OCI-LY3 (cell line): ENCODE measurements around the gene TET1.

Experiments
- H2AFZ ChIP-seq: fragments of 200-600, 300-600 bp; shearing (Covaris generic); 2 replicates; pipeline ENCODE4 v1.6.0; 2014; ENCODE audit warnings: antibody characterized with exemption, low read depth, low read length
- H3K27ac ChIP-seq: fragments of 200-600, 300-600 bp; sonication (generic); 2 replicates; pipeline ENCODE4 v1.5.1; 2014; ENCODE audit warnings: mild to moderate bottlenecking, low read length, moderate library complexity, mixed read lengths
- H3K27me3 ChIP-seq: fragments of 200-600, 300-600 bp; sonication (generic); 2 replicates; pipeline ENCODE4 v1.6.1; 2014; ENCODE audit warnings: low read depth, low read length, mixed read lengths
- H3K36me3 ChIP-seq: fragments of 200-600, 300-600 bp; sonication (generic); replicated peaks from 2 replicates; pipeline ENCODE3; 2014; ENCODE audit warnings: low read depth, low read length, mixed read lengths
- H3K4me1 ChIP-seq: fragments of 300-600, 200-600 bp; sonication (generic); 2 replicates; pipeline ENCODE4 v1.6.1; 2014; ENCODE audit warnings: low read length, mixed read lengths
- H3K4me2 ChIP-seq: fragments of 200-600, 300-600 bp; sonication (generic); 2 replicates; pipeline ENCODE4 v1.6.1; 2014; ENCODE audit warnings: low read length, mixed read lengths
- H3K4me3 ChIP-seq: fragments of 300-600, 200-600 bp; sonication (generic); 2 replicates; pipeline ENCODE4 v1.5.1; 2014; ENCODE audit warnings: antibody characterized with exemption, mild to moderate bottlenecking, low read length, moderate library complexity
- H3K79me2 ChIP-seq: fragments of 300-600, 200-600 bp; shearing (Covaris generic); 2 replicates; pipeline ENCODE4 v1.6.1; 2014; ENCODE audit warnings: mild to moderate bottlenecking, low read length, mixed read lengths
- H3K9ac ChIP-seq: fragments of 300-600, 200-600 bp; shearing (Covaris generic); 2 replicates; pipeline ENCODE4 v1.6.0; 2014; ENCODE audit warnings: mild to moderate bottlenecking, low read length, moderate library complexity
- H3K9me3 ChIP-seq: fragments of 200-600, 300-600 bp; shearing (Covaris generic); 2 replicates; pipeline ENCODE4 v1.6.1; 2014; ENCODE audit warnings: low read length, mixed read lengths; ENCODE audit not compliant: insufficient read depth
- H4K20me1 ChIP-seq: fragments of 200-600, 300-600 bp; sonication (generic); 2 replicates; pipeline ENCODE4 v1.6.1; 2016; ENCODE audit warnings: low read length, mixed read lengths; ENCODE audit not compliant: insufficient read depth
- EZH2phosphoT487 ChIP-seq: fragments of 200-600 bp; shearing (Covaris generic); IDR thresholded peaks from 2 replicates; pipeline ENCODE4 v1.6.1; 2018; ENCODE audit warnings: antibody characterized with exemption, mixed run types, low read depth
- TF ChIP-seq, protein P1 (sequence below): fragments of 200-600, 300-600 bp; sonication (generic); IDR thresholded peaks from 2 replicates; pipeline ENCODE4 v1.5.1; 2014; ENCODE audit warnings: antibody characterized with exemption, low read length, low read depth

TET1 gene

DNA sequence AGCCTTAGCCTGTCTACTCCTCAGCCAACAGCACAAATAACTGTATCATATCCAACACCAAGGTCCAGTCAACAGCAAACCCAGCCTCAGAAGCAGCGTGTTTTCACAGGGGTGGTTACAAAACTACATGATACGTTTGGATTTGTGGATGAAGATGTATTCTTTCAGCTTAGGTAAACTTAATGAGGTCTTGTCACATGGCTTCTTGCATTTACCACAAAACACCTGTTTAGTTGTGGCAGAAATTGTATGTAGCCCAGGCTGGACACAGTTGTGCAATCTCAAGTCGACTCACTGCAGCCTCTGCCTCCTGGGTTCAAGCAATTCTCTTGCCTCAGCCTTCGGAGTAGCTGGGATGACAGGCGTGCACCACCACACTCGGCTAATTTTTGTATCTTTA lies 182.3 kb downstream of the TET1 start:
- no peak overlapping the region for H3K27ac ChIP-seq
- no peak overlapping the region for H3K4me2 ChIP-seq
- H3K9me3 ChIP-seq, result no peaks in the 10 kb centered on the region
- H3K4me3 ChIP-seq, result no peak overlapping the region
- H3K36me3 ChIP-seq, result peaks cover 14% of the 10 kb centered on the region
- no peaks in the 10 kb centered on the region for H3K27me3 ChIP-seq
- no peaks in the 10 kb centered on the region for H3K79me2 ChIP-seq
- H3K9ac ChIP-seq, result no peak overlapping the region
- H4K20me1 ChIP-seq, result no peaks in the 10 kb centered on the region
- TF ChIP-seq, protein P1, sequence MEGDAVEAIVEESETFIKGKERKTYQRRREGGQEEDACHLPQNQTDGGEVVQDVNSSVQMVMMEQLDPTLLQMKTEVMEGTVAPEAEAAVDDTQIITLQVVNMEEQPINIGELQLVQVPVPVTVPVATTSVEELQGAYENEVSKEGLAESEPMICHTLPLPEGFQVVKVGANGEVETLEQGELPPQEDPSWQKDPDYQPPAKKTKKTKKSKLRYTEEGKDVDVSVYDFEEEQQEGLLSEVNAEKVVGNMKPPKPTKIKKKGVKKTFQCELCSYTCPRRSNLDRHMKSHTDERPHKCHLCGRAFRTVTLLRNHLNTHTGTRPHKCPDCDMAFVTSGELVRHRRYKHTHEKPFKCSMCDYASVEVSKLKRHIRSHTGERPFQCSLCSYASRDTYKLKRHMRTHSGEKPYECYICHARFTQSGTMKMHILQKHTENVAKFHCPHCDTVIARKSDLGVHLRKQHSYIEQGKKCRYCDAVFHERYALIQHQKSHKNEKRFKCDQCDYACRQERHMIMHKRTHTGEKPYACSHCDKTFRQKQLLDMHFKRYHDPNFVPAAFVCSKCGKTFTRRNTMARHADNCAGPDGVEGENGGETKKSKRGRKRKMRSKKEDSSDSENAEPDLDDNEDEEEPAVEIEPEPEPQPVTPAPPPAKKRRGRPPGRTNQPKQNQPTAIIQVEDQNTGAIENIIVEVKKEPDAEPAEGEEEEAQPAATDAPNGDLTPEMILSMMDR, result no peak
- TF ChIP-seq EZH2phosphoT487, result no peak
- H2AFZ ChIP-seq, result no peak overlapping the region
- no peaks in the 10 kb centered on the region for H3K4me1 ChIP-seq
